H1 (cell line): ENCODE data around the gene GNAO1. TPM values are rescaled to one million over a fixed set of nuclear protein-coding genes. Genes with fewer than 3 reads are reported as not detected.

Experiments used
- CTCF ChIA-PET: fragments of 300-600 bp; sonication (Branson Sonifier 250); formaldehyde crosslinking; loops from one replicate; lab custom pipeline; 2021; ENCODE audit not compliant: partially characterized antibody; lab: Charles Lee
- POLR2A ChIA-PET: fragments of 300-600 bp; sonication (Branson Sonifier 250); formaldehyde crosslinking; loops from one replicate; lab custom pipeline; 2021; ENCODE audit warnings: inconsistent platforms; ENCODE audit not compliant: partially characterized antibody; lab: Charles Lee
- DNase-seq, 2 experiments: peaks; one replicate each; pipeline versions ENCODE4 v3.0.0 to v3.0.0-alpha.2; 2010 to 2022; ENCODE audit warnings: low spot score in 2 of 2, low read depth in 1 of 2, mixed read lengths in 1 of 2
- FAIRE-seq: peaks from 2 replicates; lab custom pipeline; 2011; peaks lifted over from hg19 to GRCh38; lab: Jason Lieb, UNC
- H2AFZ ChIP-seq: 2 replicates; pipeline ENCODE4 v1.8.1; 2012; ENCODE audit warnings: low read length, inconsistent platforms
- H2AK5ac ChIP-seq: 2 replicates; pipeline ENCODE4 v1.6.1; 2013; ENCODE audit warnings: low read depth, low read length
- H2BK120ac ChIP-seq: replicated peaks from 2 replicates; pipeline ENCODE3; 2013; ENCODE audit warnings: low read depth, low read length, inconsistent platforms
- H2BK12ac ChIP-seq: 2 replicates; pipeline ENCODE4 v1.6.1; 2013; ENCODE audit warnings: low read depth, low read length
- H2BK15ac ChIP-seq: 2 replicates; pipeline ENCODE4 v1.6.1; 2013; ENCODE audit warnings: low read length
- H2BK20ac ChIP-seq: 2 replicates; pipeline ENCODE4 v1.6.1; 2013; ENCODE audit warnings: low read length
- H2BK5ac ChIP-seq: 2 replicates; pipeline ENCODE4 v1.6.1; 2013; ENCODE audit warnings: low read depth, low read length
- H3K14ac ChIP-seq: 2 replicates; pipeline ENCODE4 v1.6.1; 2013; ENCODE audit warnings: inconsistent platforms; ENCODE audit not compliant: insufficient read length
- H3K18ac ChIP-seq: 2 replicates; pipeline ENCODE4 v1.6.1; 2013; ENCODE audit warnings: low read length; ENCODE audit errors: extremely low read depth
- H3K23ac ChIP-seq: 2 replicates; pipeline ENCODE4 v1.6.1; 2013; ENCODE audit warnings: inconsistent platforms; ENCODE audit not compliant: insufficient read length
- H3K23me2 ChIP-seq: 2 replicates; pipeline ENCODE4 v1.6.1; 2013; ENCODE audit warnings: low read depth, low read length
- H3K27ac ChIP-seq: 2 replicates; pipeline ENCODE4 v1.6.1; 2011; ENCODE audit warnings: low read depth, low read length, inconsistent platforms
- H3K27me3 ChIP-seq, 4 experiments: replicated peaks in 1 of 4; 1 replicate in 1 of 4; 2 replicates in 3 of 4; pipeline versions ENCODE4 v1.6.1 to v1.8.1; 2011 to 2013; ENCODE audit warnings: low read length in 3 of 4, mild to moderate bottlenecking in 3 of 4, inconsistent platforms in 2 of 4, mixed read lengths in 2 of 4, moderate library complexity in 1 of 4; ENCODE audit not compliant: control insufficient read depth in 3 of 4, insufficient read depth in 3 of 4; ENCODE audit errors: extremely low read depth in 1 of 4
- H3K36me3 ChIP-seq, 4 experiments: 2 replicates each; pipeline versions ENCODE4 v1.6.1 to v1.8.1; 2011 to 2013; ENCODE audit warnings: mild to moderate bottlenecking in 4 of 4, low read length in 3 of 4, moderate library complexity in 2 of 4, control low read depth in 1 of 4, inconsistent platforms in 1 of 4; ENCODE audit not compliant: insufficient read depth in 4 of 4, control insufficient read depth in 2 of 4
- H3K4ac ChIP-seq: replicated peaks from 2 replicates; pipeline ENCODE3; 2013; ENCODE audit warnings: low read length, low read depth, mixed read lengths, inconsistent platforms; ENCODE audit not compliant: insufficient read length
- H3K4me1 ChIP-seq, 4 experiments: replicated peaks in 1 of 4; 1 replicate in 1 of 4; 2 replicates in 3 of 4; pipeline versions ENCODE4 v1.6.1 to v1.8.1; 2011 to 2013; ENCODE audit warnings: low read length in 3 of 4, inconsistent platforms in 2 of 4, mixed read lengths in 1 of 4; ENCODE audit not compliant: insufficient read depth in 4 of 4, control insufficient read depth in 3 of 4
- H3K4me2 ChIP-seq, 2 experiments: 2 replicates each; pipeline versions ENCODE4 v1.6.1 to v1.8.1; 2011 to 2013; ENCODE audit warnings: low read depth in 2 of 2, low read length in 2 of 2, control low read depth in 1 of 2, inconsistent platforms in 1 of 2, mild to moderate bottlenecking in 1 of 2; ENCODE audit not compliant: insufficient read depth in 1 of 2
- H3K4me3 ChIP-seq, 4 experiments: fragments of 200-600, 300-600 bp in 1 of 4; sonication (generic), shearing (Covaris generic), sonication (Bioruptor Twin) in 1 of 4; 2 replicates each; pipeline versions ENCODE4 v1.5.1 to v1.8.1; 2011 to 2016; ENCODE audit warnings: low read length in 4 of 4, low read depth in 3 of 4, control low read depth in 2 of 4, inconsistent platforms in 2 of 4, mild to moderate bottlenecking in 2 of 4, mixed read lengths in 1 of 4, moderate library complexity in 1 of 4; ENCODE audit not compliant: insufficient read depth in 2 of 4; ENCODE audit errors: extremely low read depth in 1 of 4
- H3K56ac ChIP-seq: replicated peaks from 2 replicates; pipeline ENCODE3; 2013; ENCODE audit warnings: low read depth, mild to moderate bottlenecking, mixed read lengths, low read length, inconsistent platforms; ENCODE audit not compliant: insufficient read length
- H3K79me1 ChIP-seq: 2 replicates; pipeline ENCODE4 v1.6.1; 2013; ENCODE audit warnings: low read depth, low read length, control low read depth
- H3K79me2 ChIP-seq, 2 experiments: 2 replicates each; pipeline versions ENCODE4 v1.6.1 to v1.8.1; 2012 to 2013; ENCODE audit warnings: low read length in 2 of 2, mild to moderate bottlenecking in 2 of 2, inconsistent platforms in 1 of 2; ENCODE audit not compliant: insufficient read depth in 2 of 2, control insufficient read depth in 1 of 2
- H3K9ac ChIP-seq, 4 experiments: replicated peaks in 1 of 4; 1 replicate in 1 of 4; 2 replicates in 3 of 4; pipeline versions ENCODE4 v1.6.1 to v1.8.1; 2011 to 2013; ENCODE audit warnings: low read depth in 3 of 4, low read length in 3 of 4, control low read depth in 2 of 4, mild to moderate bottlenecking in 2 of 4, moderate library complexity in 2 of 4, inconsistent platforms in 1 of 4; ENCODE audit errors: extremely low read depth in 1 of 4
- H3K9me3 ChIP-seq, 2 experiments: 2 replicates each; pipeline versions ENCODE4 v1.6.1 to v1.8.1; 2012 to 2013; ENCODE audit warnings: mild to moderate bottlenecking in 2 of 2, moderate library complexity in 2 of 2, control low read depth in 1 of 2, inconsistent platforms in 1 of 2, low read depth in 1 of 2, low read length in 1 of 2, mixed read lengths in 1 of 2; ENCODE audit not compliant: insufficient read depth in 2 of 2
- H4K20me1 ChIP-seq, 2 experiments: replicated peaks in 1 of 2; 2 replicates each; pipeline versions ENCODE3 to v1.8.1; 2011 to 2013; ENCODE audit warnings: inconsistent platforms in 2 of 2, low read length in 2 of 2, mild to moderate bottlenecking in 1 of 2; ENCODE audit not compliant: insufficient read depth in 2 of 2, control insufficient read depth in 1 of 2
- H4K5ac ChIP-seq: 2 replicates; pipeline ENCODE4 v1.6.1; 2013; ENCODE audit warnings: low read length, low read depth, mixed read lengths, inconsistent platforms; ENCODE audit not compliant: insufficient read length
- H4K8ac ChIP-seq: 2 replicates; pipeline ENCODE4 v1.8.0; 2013; ENCODE audit warnings: mild to moderate bottlenecking, moderate library complexity, low read length, inconsistent platforms; ENCODE audit not compliant: insufficient read depth; ENCODE audit errors: extremely low read depth
- H4K91ac ChIP-seq: replicated peaks from 2 replicates; pipeline ENCODE3; 2013; ENCODE audit warnings: low read length, mixed read lengths, inconsistent platforms; ENCODE audit not compliant: insufficient read length
- BCL11A ChIP-seq, 2 experiments: IDR thresholded peaks; one replicate each; pipeline ENCODE4 v1.6.1; 2011; ENCODE audit warnings: low read depth in 2 of 2, low read length in 2 of 2, mild to moderate bottlenecking in 2 of 2
- CBX5 ChIP-seq: fragments of 300-800, 300-1000 bp; sonication (generic); IDR thresholded peaks from 2 replicates; pipeline ENCODE4 v1.7.1; 2016; ENCODE audit warnings: antibody characterized with exemption, low read length, low read depth
- CHD2 ChIP-seq: IDR thresholded peaks from 2 replicates; pipeline ENCODE4 v1.6.1; 2012; ENCODE audit warnings: low read length, improper control_type of control experiment
- CTBP2 ChIP-seq: IDR thresholded peaks from 2 replicates; pipeline ENCODE4 v1.7.0; 2011; ENCODE audit warnings: borderline replicate concordance, mild to moderate bottlenecking, moderate library complexity, mixed read lengths, low read length; ENCODE audit not compliant: insufficient read depth, insufficient read length
- CTCF ChIP-seq, 3 experiments: IDR thresholded peaks; 1 replicate in 2 of 3; 2 replicates in 1 of 3; pipeline versions ENCODE4 v1.5.1 to v1.6.1; 2011; ENCODE audit warnings: low read length in 3 of 3, mild to moderate bottlenecking in 3 of 3, inconsistent platforms in 2 of 3, low read depth in 1 of 3, moderate library complexity in 1 of 3; ENCODE audit not compliant: insufficient read depth in 1 of 3; ENCODE audit errors: control extremely low read depth in 1 of 3
- MAFK ChIP-seq: IDR thresholded peaks from 2 replicates; pipeline ENCODE4 v1.6.1; 2012; ENCODE audit warnings: low read depth, mild to moderate bottlenecking, improper control_type of control experiment, low read length
- RFX5 ChIP-seq: IDR thresholded peaks from 2 replicates; pipeline ENCODE4 v1.6.1; 2011; ENCODE audit warnings: low read depth, low read length, improper control_type of control experiment, borderline replicate concordance
- TEAD4 ChIP-seq: IDR thresholded peaks from 2 replicates; pipeline ENCODE4 v1.6.1; 2012; ENCODE audit warnings: low read depth, low read length, inconsistent platforms, mixed read lengths
- WGBS, 2 experiments: shearing (Covaris generic) in 1 of 2; methylation state at CpG; one replicate each; pipeline versions ENCODE4 v1.1.6 to v1.1.7; 2013 to 2015; ENCODE audit warnings: low lambda C conversion rate in 2 of 2, mixed read lengths in 2 of 2, inconsistent platforms in 1 of 2, low coverage in 1 of 2, missing lambda C conversion rate in 1 of 2; ENCODE audit not compliant: insufficient replicate concordance in 2 of 2, insufficient coverage in 1 of 2, insufficient read length in 1 of 2; ENCODE audit errors: extremely low coverage in 1 of 2, missing lambda C conversion rate in 1 of 2; 5-methylcytosine and 5-hydroxymethylcytosine counted together
- polyA plus RNA-seq, 7 experiments: library from polyadenylated mRNA; depleted of rRNA in 3 of 7; stranded (reverse) in 5 of 7; unstranded in 2 of 7; fragments of >200 nt in 5 of 7; fragments of 200-250 nt in 2 of 7; gene quantifications; 1 replicate in 5 of 7; 2 replicates in 1 of 7; 4 replicates in 1 of 7; pipeline versions ENCODE4 v1.2.1 to v1.2.3, GENCODE V29; 2011 to 2013; ENCODE audit warnings: missing spikeins in 2 of 7, mixed read lengths in 2 of 7
- total RNA-seq: library from RNA; stranded (reverse); fragmentation: NEBNext Ultra II Directional; extraction: Animal tissue kit (Norgen Biotek cat#: 25700); gene quantifications from 2 replicates; pipeline ENCODE4 v1.2.1, GENCODE V29; 2021

The GNAO1 gene
- total and polyA plus RNA-seq, 2 of the 8 experiments (the other 6 are each of a cell fraction or from before 2014, with no cell fraction given) = 6.7 to 34.4 TPM

GRCh38 chr16:56356276-56357240 is 165.3 kb downstream of the GNAO1 start:
- Histone ChIP-seq H3K4ac (no peak overlapping the region), H3K4me3 (peak overlapping the region in 2 of 4 experiments; percentile 19 to 53; a peak in 3 of 8 replicates), H3K23me2 (no peaks in the 10 kb centered on the region), H3K79me2 (no peaks in the 10 kb centered on the region), H3K4me2 (peak overlapping the region; percentile 25 to 48; a peak in 3 of 4 replicates), H4K91ac (no peak overlapping the region), H3K56ac (no peak overlapping the region), H3K27ac (no peak overlapping the region; the same call in 1 of the 2 replicates), H3K9ac (no peak overlapping the region; a peak in 1 of 7 replicates), H3K9me3 (no peaks in the 10 kb centered on the region), H3K36me3 (no peaks in the 10 kb centered on the region), H4K8ac (no peak overlapping the region), H2BK15ac (no peak overlapping the region), H3K4me1 (peaks cover 0 to 15% (median 9%) of the 10 kb centered on the region in 4 experiments; a peak in 6 of 7 replicates), H4K5ac (peak overlapping the region; percentile 30), H2BK120ac (no peak overlapping the region), H3K79me1 (no peaks in the 10 kb centered on the region; the same call in 1 of the 2 replicates), H3K23ac (no peak overlapping the region), H4K20me1 (no peaks in the 10 kb centered on the region), H3K14ac (no peak overlapping the region), H3K27me3 (no peaks in the 10 kb centered on the region; a peak in 1 of 7 replicates), H2AK5ac (no peak overlapping the region), H3K18ac (peak overlapping the region; percentile 1; the same call in 1 of the 2 replicates), H2BK20ac (no peak overlapping the region), H2BK5ac (no peak overlapping the region), H2AFZ (no peak overlapping the region; the same call in 1 of the 2 replicates), H2BK12ac (no peak overlapping the region)
- ChIA-PET CTCF (interaction anchor here (0.7 to 3.4 kb wide), 32 partner anchors 8 to 490 kb away, joined by 3 to 16 read pairs (median 5); no protein-coding TSS in a partner anchor), POLR2A (interaction anchor here (0.5 to 1.5 kb wide), 7 partner anchors 8 to 266 kb away, joined by 3 to 5 read pairs (median 3); no protein-coding TSS in a partner anchor)
- peak; percentile 75 to 82 for DNase-seq
- WGBS, 2 experiments = 13% methylated on average over 29 of the region's 33 CpGs; no CpG with 5 or more reads in 1 of the 2 experiments
- peak; percentile 65 for FAIRE-seq
- peak; percentile 88 for TF ChIP-seq CTCF (IDR thresholded peaks at IDR 0.05; ENCODE audit: control extremely low read depth in 1 of 3, insufficient read depth in 1 of 3, low read depth in 1 of 3, low read length in 3 of 3)
- 0 out of 2 replicates have a peak, but pooled peaks have one; percentile 10 for TF ChIP-seq TEAD4
- no peak for TF ChIP-seq CHD2
- no peak for TF ChIP-seq RFX5
- no peak for TF ChIP-seq CTBP2
- no peak for TF ChIP-seq CBX5
- TF ChIP-seq MAFK = no peak
- no peak for TF ChIP-seq BCL11A (IDR thresholded peaks at IDR 0.05; ENCODE audit: low read depth in 2 of 2, low read length in 2 of 2)
